ENCODE measurements around the gene EPHA2.

EPHA2 gene

DNA sequence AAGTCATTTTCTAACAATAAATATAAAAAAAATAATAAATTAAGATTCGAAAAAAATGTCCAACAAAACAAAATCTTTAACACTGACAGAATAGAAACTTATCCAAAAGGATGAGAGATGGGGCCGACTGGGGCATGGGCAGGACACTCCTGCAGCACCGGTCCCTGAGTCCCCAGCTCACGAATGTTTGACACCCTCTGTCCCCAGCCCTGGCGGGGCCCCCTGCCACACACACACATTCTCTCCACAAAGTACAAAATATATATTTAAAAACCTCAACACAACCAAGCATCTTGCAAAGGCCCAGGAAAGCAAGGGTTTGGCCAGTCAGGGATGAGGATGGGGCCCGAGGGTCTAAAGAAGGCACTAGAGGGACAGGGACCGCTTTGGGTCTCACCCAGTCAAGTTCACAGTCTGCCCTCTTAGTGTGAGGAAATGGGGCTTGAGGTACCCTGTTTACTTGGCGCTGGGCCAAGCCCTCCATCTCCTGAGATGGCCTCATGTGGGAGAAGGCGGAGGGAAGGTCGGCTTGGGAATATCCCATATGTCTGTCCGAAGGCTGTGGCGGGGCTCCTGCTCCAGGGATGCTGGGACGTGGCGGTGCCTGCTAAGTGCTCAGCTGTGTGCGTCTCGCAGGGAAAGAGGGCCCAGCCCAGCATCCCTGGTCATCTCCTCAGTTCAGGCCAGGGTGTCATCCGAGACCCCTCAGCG, 31.3 kb downstream of the EPHA2 start:
- H3K27ac ChIP-seq: peak overlapping the region; percentile 22; the same call in 1 of the 2 replicates
- TF ChIP-seq ZFX (IDR thresholded peaks at IDR 0.05; ENCODE audit: borderline replicate concordance): no peak
- TF ChIP-seq, protein P1, sequence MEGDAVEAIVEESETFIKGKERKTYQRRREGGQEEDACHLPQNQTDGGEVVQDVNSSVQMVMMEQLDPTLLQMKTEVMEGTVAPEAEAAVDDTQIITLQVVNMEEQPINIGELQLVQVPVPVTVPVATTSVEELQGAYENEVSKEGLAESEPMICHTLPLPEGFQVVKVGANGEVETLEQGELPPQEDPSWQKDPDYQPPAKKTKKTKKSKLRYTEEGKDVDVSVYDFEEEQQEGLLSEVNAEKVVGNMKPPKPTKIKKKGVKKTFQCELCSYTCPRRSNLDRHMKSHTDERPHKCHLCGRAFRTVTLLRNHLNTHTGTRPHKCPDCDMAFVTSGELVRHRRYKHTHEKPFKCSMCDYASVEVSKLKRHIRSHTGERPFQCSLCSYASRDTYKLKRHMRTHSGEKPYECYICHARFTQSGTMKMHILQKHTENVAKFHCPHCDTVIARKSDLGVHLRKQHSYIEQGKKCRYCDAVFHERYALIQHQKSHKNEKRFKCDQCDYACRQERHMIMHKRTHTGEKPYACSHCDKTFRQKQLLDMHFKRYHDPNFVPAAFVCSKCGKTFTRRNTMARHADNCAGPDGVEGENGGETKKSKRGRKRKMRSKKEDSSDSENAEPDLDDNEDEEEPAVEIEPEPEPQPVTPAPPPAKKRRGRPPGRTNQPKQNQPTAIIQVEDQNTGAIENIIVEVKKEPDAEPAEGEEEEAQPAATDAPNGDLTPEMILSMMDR (IDR thresholded peaks at IDR 0.05): no peak

DNA sequence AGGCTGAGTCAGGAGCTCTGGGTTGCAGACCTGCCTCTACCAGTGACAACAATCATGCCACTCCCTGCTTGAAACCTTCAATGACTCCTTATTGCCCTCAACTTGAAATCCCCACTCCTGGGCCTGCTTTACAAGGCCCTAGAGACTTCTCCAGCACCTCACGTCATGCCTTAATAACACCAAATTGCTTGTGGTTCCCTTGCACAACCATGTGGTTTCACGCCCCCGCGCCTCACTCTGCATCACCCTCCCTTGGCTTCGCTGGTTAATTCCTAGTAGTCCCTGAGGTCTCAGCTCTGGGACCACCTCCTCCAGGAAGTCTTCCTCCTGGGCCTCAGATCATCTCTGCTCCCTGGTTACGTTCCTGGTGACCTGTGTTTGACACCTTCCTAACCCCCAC, 33.0 kb downstream of the EPHA2 start:
- peak overlapping the region; percentile 98 for H3K27ac ChIP-seq
- TF ChIP-seq ZFX (IDR thresholded peaks at IDR 0.05; ENCODE audit: borderline replicate concordance): no peak
- TF ChIP-seq, protein P1 (IDR thresholded peaks at IDR 0.05): no peak

DNA sequence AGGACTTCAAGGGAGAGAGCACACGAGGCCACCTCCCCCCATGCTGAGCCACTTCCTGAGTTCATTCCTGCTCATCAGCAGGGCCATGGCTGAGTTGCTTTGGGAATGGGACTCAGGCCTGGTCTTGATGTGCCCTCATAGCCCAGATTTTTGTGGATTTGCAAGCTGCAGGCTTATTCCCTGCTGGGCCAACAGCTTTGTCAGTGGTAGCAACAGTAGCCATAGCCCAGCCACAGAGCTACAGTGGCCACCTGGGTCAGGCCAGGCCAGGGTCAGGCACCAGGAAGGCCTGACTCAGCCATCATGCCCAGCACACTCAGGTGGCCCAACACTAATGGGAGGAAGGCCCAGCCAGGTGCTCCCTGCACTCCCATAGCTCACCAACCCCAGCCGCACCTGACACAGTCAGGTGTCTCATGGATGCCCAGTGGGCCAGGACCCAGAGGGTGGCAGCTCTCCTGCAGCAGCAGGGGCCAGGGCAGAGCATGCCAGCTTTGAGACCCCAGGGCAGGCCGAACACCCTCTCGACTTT, 33.5 kb downstream of the EPHA2 start:
- no peak for TF ChIP-seq ZFX (IDR thresholded peaks at IDR 0.05; ENCODE audit: borderline replicate concordance)
- TF ChIP-seq, protein P1 (IDR thresholded peaks at IDR 0.05): no peak
- H3K27ac ChIP-seq: peak overlapping the region; percentile 98

DNA sequence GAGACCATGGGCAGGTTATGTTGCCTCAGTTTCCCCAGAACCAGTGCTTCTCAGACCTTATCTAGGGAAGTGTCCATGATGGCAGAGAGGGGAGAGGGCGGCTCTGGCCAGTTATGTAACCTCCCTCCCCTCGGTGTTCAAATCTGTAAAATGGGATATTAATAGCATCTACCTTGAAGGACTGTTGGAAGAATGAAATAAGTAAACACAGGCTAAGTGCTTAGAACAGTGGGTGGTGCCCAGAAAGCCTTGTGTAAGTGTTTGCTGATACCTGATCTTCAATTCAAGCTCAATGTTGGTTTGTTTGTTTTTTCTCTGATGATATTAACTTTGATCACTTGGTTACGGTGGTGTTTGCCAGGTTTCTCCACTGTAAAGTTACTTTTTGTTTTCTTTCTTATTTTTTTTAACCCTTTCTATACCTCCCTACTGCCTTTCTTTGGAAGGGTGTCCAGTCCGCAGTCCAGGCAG, 34.9 kb downstream of the EPHA2 start:
- TF ChIP-seq, protein P1 (IDR thresholded peaks at IDR 0.05): no peak
- no peak for TF ChIP-seq ZFX (IDR thresholded peaks at IDR 0.05; ENCODE audit: borderline replicate concordance)
- peak overlapping the region; percentile 98 for H3K27ac ChIP-seq

DNA sequence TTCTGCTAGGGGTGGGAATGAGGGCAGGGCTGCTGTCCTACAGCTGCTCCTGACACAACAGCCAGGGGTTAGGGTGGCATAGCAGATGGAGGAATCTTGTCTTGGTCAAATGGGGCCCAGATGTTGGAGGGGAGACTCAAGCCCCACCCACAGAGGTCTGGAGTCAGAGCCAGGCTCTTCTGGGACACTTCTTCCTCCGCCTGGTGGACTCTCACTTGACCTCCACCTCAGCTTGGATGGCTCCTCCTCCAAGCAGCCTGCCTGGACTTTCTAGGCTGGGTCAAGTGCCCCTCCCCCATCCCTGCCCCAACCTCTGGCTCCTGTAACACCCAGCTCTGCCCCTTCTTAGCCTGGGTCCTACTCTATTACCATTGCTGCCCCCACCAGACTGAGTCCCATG, 35.5 kb downstream of the EPHA2 start:
- TF ChIP-seq, protein P1 (IDR thresholded peaks at IDR 0.05): no peak
- TF ChIP-seq ZFX (IDR thresholded peaks at IDR 0.05; ENCODE audit: borderline replicate concordance): no peak
- peak overlapping the region; percentile 98 for H3K27ac ChIP-seq

DNA sequence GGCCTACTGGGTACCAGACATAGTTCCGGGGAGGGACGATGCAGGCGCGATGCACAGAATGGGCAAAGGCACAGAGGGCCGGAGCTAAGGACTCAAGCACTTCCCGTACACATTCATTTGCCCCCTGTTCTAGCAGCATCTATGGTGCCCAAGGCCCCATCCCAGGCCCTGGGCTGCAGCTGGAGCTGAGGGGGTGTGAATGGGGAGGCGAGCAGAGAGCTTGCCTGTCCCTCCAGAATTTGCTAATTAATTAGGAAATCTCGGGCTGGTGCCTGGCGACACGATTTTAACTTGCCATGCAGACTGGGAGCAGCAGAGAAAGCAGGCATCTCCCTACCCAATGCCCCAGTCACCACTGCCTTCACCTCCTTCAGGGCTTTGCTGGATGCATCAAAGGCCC, 35.9 kb downstream of the EPHA2 start:
- peak overlapping the region; percentile 98 for H3K27ac ChIP-seq
- TF ChIP-seq, protein P1 (IDR thresholded peaks at IDR 0.05): no peak
- no peak for TF ChIP-seq ZFX (IDR thresholded peaks at IDR 0.05; ENCODE audit: borderline replicate concordance)

DNA sequence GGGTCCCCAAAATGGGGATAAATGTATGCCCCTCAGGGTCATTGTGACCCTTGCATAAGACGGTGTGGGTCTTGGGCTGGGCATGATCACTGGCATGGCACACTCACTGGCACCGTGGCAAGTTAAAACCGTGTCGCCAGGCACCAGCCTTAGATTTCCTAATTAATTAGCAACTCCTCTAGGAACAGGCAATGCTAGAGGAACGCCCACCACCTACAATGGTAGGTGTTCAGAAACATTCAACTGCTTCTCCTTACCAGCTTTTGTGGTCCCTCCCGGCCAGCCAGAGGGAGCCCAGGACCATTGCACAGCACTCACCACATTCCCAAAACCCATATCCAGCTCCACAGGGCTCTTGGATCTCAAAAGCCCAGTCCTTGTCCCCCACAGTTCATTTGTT, 36.4 kb downstream of the EPHA2 start:
- no peak for TF ChIP-seq ZFX (IDR thresholded peaks at IDR 0.05; ENCODE audit: borderline replicate concordance)
- TF ChIP-seq, protein P1 (IDR thresholded peaks at IDR 0.05): no peak
- H3K27ac ChIP-seq: peak overlapping the region; percentile 98
